ENCODE results near the gene AMOT.

GRCh38 chrX:112774651-112775293, 65.9 kb downstream of the AMOT start:
- TF ChIP-seq, protein P1, sequence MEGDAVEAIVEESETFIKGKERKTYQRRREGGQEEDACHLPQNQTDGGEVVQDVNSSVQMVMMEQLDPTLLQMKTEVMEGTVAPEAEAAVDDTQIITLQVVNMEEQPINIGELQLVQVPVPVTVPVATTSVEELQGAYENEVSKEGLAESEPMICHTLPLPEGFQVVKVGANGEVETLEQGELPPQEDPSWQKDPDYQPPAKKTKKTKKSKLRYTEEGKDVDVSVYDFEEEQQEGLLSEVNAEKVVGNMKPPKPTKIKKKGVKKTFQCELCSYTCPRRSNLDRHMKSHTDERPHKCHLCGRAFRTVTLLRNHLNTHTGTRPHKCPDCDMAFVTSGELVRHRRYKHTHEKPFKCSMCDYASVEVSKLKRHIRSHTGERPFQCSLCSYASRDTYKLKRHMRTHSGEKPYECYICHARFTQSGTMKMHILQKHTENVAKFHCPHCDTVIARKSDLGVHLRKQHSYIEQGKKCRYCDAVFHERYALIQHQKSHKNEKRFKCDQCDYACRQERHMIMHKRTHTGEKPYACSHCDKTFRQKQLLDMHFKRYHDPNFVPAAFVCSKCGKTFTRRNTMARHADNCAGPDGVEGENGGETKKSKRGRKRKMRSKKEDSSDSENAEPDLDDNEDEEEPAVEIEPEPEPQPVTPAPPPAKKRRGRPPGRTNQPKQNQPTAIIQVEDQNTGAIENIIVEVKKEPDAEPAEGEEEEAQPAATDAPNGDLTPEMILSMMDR (IDR thresholded peaks at IDR 0.05; ENCODE audit: low read length) = no peak
- no peak for TF ChIP-seq EZH2 (optimal IDR thresholded peaks at IDR 0.05; ENCODE audit: low read depth, low read length)

Data from MM.1S (cell line).